PFSK-1 (cell line): Measurements from ENCODE around the gene PLA2G4B.

ENCODE experiments used
- FOXP2 ChIP-seq: optimal IDR thresholded peaks from 2 replicates; pipeline ENCODE3; 2011; ENCODE audit warnings: borderline replicate concordance, control low read depth, inconsistent platforms; ENCODE audit not compliant: insufficient read depth; ENCODE audit errors: extremely low read length, extremely low read depth
- POLR2AphosphoS5 ChIP-seq: IDR thresholded peaks from 2 replicates; pipeline ENCODE4 v1.6.1; 2012; ENCODE audit warnings: low read depth, mild to moderate bottlenecking, control low read depth, low read length, moderate library complexity
- SIN3A ChIP-seq: IDR thresholded peaks from 2 replicates; pipeline ENCODE4 v1.6.1; 2012; ENCODE audit warnings: mild to moderate bottlenecking, low read length, moderate library complexity, borderline replicate concordance; ENCODE audit not compliant: insufficient read depth
- TAF1 ChIP-seq: IDR thresholded peaks from 2 replicates; pipeline ENCODE4 v1.6.1; 2012; ENCODE audit warnings: low read length, control low read depth, borderline replicate concordance; ENCODE audit not compliant: insufficient read depth
- TF ChIP-seq, protein P1 (sequence below), 2 experiments: IDR thresholded peaks; 2 replicates each; pipeline versions ENCODE4 v1.6.1 to v1.8.0; 2011 to 2012; ENCODE audit warnings: low read depth in 2 of 2, low read length in 2 of 2, control low read depth in 1 of 2, inconsistent platforms in 1 of 2, mild to moderate bottlenecking in 1 of 2, moderate library complexity in 1 of 2; ENCODE audit not compliant: insufficient read depth in 1 of 2

Gene PLA2G4B

DNA sequence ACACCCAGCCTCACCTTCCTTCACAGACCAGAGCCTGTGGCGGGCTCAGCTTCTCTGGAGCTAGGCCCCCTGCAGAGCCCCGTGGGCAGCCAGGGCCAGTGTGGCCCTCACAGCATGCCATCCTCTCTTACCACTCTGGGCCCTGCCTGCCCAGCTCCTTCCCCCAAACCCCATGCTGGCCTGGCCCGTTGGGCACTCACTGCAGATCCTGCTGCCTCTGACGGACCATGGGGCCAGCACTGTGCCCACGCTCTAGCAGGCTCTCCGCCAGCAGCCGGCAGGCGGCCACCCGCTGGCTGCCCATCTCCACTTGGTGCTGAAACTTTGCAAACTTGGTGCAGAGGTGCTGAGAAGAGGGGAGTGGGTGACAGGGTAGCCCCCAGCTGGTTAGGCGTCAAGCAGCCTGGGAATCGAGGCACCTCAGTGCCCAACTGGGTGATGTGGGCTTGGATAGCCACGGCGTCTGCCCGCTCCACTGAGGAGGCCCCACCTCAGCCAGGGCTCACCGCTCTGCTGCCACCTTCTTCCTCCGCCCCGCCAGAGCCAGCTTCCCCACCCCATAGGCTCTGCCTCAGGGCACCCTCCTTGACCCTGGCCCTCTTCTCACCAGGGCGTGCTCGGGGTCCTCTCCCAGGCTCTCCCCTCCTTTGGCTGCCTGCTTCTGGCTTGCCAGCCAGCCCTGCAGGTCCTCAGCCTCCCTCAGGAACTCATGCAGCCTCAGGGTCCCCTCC is 32.7 kb downstream of the PLA2G4B start:
- TF ChIP-seq FOXP2 (no peak), TAF1 (no peak), SIN3A (no peak), POLR2AphosphoS5 (no peak)
- TF ChIP-seq, protein P1, sequence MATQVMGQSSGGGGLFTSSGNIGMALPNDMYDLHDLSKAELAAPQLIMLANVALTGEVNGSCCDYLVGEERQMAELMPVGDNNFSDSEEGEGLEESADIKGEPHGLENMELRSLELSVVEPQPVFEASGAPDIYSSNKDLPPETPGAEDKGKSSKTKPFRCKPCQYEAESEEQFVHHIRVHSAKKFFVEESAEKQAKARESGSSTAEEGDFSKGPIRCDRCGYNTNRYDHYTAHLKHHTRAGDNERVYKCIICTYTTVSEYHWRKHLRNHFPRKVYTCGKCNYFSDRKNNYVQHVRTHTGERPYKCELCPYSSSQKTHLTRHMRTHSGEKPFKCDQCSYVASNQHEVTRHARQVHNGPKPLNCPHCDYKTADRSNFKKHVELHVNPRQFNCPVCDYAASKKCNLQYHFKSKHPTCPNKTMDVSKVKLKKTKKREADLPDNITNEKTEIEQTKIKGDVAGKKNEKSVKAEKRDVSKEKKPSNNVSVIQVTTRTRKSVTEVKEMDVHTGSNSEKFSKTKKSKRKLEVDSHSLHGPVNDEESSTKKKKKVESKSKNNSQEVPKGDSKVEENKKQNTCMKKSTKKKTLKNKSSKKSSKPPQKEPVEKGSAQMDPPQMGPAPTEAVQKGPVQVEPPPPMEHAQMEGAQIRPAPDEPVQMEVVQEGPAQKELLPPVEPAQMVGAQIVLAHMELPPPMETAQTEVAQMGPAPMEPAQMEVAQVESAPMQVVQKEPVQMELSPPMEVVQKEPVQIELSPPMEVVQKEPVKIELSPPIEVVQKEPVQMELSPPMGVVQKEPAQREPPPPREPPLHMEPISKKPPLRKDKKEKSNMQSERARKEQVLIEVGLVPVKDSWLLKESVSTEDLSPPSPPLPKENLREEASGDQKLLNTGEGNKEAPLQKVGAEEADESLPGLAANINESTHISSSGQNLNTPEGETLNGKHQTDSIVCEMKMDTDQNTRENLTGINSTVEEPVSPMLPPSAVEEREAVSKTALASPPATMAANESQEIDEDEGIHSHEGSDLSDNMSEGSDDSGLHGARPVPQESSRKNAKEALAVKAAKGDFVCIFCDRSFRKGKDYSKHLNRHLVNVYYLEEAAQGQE (IDR thresholded peaks at IDR 0.05; ENCODE audit: insufficient read depth in 1 of 2, low read depth in 2 of 2, low read length in 2 of 2): no peak

DNA sequence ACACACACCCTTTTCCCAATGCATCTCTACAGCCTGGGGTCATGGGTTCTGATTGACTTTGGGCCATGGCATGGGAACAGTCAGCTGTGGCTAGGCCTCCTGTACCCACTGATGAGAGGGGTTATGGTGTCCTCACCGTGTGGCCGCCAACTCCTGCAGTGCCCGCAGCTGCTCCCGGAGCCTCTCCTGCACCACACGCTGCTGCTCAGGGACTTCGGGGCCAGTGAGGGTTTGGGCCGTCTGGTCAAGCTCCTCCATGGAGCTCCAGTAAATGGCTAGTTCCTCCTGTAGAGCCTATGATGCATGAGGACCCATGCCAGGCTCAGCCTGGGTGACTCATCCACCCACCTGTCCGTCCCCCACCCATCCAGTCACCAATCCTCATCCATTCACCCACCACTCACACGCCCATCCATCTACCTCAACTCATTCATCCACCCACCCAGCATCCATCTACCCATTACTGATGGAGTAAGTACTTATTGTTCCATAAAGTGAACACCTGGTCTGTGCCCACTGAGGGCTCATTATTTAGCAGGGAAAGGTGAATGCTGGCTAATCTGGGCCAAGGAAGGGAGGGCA is 33.6 kb downstream of the PLA2G4B start:
- no peak for TF ChIP-seq POLR2AphosphoS5

DNA sequence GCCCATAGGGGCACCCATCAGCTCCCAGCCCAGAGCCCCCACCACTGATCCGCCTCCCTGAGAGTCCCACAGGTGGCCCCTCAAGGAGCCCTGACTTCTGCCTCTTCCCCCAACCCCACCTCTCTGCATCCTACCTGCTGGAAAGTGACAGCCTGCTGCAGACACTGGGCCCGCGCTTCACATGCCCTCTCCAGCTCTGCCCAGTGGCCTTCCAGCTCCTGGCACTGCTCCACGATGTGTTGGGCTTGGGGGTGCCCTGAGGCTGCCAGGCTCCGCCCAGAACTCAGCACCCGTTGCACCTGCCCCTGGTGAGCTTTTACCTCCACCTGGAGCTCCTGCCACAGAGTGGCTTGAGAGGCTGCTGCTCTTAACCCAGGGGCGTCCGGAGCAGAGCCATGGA is 35.1 kb downstream of the PLA2G4B start:
- no peak for TF ChIP-seq FOXP2
- TF ChIP-seq, protein P1 (IDR thresholded peaks at IDR 0.05; ENCODE audit: insufficient read depth in 1 of 2, low read depth in 2 of 2, low read length in 2 of 2): no peak
- TF ChIP-seq SIN3A: no peak
- TF ChIP-seq TAF1: no peak
- no peak for TF ChIP-seq POLR2AphosphoS5

DNA sequence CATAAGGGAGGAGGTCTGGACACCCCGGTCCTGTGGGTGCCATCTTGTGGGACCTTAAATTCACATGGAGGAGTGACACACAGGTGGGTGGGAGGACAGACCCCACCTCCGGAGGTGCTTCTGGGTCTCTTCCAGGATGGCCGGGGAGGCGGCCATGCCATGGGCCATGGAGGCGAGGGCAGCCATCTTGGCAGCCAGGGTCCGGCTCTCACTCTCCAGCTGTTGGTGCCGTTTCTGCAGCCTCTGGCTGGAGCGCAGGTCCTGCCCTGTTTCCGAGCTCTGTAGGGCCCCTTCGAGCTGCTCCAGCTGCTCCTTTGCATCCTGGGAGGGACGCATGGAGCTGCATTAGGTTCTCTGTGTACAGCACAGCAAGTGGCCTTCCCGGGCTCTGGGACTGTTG is 36.1 kb downstream of the PLA2G4B start:
- TF ChIP-seq, protein P1 (IDR thresholded peaks at IDR 0.05; ENCODE audit: insufficient read depth in 1 of 2, low read depth in 2 of 2, low read length in 2 of 2): no peak
- TF ChIP-seq POLR2AphosphoS5 (no peak), TAF1 (no peak), FOXP2 (no peak), SIN3A (no peak)

DNA sequence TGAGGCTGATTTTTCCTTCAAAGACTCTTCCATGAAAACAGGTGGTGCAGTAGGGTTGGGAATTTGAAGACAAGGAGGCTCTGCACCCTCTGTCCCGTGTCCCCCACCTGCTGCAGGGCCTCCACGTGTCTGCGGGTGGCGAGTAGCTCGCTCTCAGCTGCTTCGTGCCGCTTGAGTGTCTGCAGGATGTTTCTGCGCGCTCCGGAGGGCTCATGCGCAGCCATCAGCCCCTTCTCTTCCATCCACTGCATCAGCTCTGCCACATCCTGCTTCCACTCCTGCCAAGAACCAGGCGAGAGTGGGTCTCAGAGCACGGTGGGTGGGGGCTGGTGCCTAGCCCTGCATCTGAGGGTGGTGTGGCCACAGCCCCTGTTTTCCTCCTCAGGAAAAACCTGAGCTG is 37.4 kb downstream of the PLA2G4B start:
- TF ChIP-seq FOXP2 (no peak), TAF1 (no peak), SIN3A (no peak)
- TF ChIP-seq, protein P1 (IDR thresholded peaks at IDR 0.05; ENCODE audit: insufficient read depth in 1 of 2, low read depth in 2 of 2, low read length in 2 of 2): no peak
